Fibroblast of pulmonary artery (primary cell): ENCODE measurements around the gene HJURP.

Source experiments
- DNase-seq: peaks from one replicate; pipeline ENCODE4 v3.0.0-alpha.2; 2010; ENCODE audit warnings: low read depth
- H3K4me3 ChIP-seq: replicated peaks from 2 replicates; pipeline ENCODE4 v1.5.1; 2011; ENCODE audit warnings: low read depth, mild to moderate bottlenecking, control low read depth, low read length, moderate library complexity
- TF ChIP-seq, protein P1 (sequence below): IDR thresholded peaks from 2 replicates; pipeline ENCODE4 v1.5.1; 2011; ENCODE audit warnings: mild to moderate bottlenecking, control low read depth, low read length, inconsistent platforms; ENCODE audit errors: missing control alignments

The HJURP gene

DNA sequence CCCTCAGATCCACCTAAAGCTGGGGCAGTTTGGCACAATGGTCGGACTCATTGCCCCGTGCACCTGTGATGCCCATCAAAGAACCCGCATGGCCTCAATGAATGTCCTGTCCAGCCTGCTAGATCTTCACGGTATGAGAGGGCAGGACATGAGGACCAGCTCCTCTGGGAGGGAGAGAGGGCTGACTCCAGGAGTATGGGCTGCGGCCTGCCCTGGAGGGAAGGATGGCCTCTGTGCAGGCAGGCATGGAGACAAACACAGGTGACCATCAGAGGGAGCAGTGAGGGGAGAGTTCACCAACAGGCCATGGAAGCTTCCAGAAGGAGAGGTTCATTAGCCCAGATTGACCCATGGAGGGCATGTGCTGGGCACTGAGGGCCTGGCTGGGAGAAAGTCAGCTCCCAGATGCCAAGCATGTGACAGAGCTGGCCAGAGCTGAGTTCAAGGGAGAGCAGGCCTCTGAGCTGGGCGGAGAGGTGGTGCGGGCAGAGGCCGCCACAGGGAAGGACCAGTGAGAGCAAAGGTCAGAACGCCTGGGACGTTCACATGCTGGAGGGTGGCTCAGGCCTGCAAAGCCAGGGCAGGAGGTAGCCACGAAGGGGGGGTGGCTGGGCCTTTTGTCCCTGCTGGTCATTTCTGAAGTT lies 36.2 kb downstream of the HJURP start:
- DNase-seq: no peak
- no peak overlapping the region for H3K4me3 ChIP-seq
- TF ChIP-seq, protein P1, sequence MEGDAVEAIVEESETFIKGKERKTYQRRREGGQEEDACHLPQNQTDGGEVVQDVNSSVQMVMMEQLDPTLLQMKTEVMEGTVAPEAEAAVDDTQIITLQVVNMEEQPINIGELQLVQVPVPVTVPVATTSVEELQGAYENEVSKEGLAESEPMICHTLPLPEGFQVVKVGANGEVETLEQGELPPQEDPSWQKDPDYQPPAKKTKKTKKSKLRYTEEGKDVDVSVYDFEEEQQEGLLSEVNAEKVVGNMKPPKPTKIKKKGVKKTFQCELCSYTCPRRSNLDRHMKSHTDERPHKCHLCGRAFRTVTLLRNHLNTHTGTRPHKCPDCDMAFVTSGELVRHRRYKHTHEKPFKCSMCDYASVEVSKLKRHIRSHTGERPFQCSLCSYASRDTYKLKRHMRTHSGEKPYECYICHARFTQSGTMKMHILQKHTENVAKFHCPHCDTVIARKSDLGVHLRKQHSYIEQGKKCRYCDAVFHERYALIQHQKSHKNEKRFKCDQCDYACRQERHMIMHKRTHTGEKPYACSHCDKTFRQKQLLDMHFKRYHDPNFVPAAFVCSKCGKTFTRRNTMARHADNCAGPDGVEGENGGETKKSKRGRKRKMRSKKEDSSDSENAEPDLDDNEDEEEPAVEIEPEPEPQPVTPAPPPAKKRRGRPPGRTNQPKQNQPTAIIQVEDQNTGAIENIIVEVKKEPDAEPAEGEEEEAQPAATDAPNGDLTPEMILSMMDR: no peak

DNA sequence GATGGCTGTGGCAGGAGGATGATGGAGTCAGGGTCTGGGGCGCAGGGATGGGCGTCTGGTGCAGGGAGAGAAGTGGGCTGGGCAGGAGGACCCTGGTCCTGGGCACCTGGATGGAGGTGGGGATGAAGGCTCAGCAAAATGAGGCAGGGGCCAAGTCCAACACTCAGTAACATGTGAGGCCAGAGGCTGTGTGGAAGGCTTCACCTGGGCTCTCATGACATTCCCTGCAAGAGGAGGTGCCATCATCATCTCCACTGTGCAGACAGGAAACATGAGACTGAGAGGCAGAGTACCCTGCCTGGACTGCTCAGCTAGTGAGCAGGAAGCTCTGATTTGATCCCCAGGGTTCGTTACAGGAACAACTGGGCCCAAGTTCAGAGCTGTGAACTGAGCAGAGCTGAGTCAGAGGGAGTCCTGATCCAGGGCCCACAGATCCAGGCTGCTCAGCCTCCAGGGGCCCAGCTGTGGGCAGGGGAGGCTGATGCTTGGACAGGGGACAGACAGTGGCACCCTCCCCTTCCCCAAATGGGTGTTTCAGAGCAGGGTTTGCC lies 36.9 kb downstream of the HJURP start:
- no peak for DNase-seq
- TF ChIP-seq, protein P1: no peak

DNA sequence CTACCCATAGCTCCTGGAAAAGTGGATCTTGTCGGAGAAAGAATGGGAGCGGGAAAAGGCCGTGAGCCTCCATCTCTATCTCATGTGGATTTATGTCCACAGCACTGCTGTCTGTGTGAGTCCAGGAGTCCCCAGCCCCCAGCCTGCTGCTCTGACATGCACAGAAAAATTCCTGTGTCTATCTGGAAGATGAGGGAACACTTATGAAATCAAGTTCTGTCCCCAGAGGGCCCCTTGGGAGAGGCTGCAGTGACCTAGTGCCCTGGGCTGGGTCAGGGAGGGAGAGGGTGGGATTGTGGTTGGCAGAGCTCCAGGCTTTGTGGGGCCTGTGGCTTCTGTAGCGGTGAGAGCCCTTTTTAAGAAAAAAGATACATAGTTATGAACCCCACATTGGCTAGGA lies 37.6 kb downstream of the HJURP start:
- H3K4me3 ChIP-seq: no peak overlapping the region
- TF ChIP-seq, protein P1: no peak
- no peak for DNase-seq

More for the DNA sequence above, 36.9 kb downstream of the HJURP start:
- H3K4me3 ChIP-seq: no peak overlapping the region

DNA sequence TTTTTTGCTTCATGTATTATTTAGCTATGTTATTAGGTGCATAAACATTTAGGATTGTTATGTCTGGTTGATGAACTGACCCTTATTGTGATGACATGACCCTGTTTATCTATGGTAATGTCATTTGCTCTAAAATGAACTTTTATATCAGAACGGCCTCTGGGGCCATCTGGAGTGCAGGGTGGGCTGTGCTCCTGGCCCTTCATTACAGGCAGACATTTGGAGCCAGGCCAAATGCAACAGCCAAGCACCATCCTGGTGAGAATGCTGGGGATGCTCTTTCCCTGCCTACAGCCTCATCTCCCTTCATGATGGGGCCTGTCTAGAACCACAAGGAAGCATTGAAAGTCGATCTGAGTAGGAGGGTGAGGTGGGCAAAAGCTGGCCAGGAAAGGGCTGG lies 38.0 kb downstream of the HJURP start:
- TF ChIP-seq, protein P1: no peak
- no peak for DNase-seq
- no peak overlapping the region for H3K4me3 ChIP-seq

DNA sequence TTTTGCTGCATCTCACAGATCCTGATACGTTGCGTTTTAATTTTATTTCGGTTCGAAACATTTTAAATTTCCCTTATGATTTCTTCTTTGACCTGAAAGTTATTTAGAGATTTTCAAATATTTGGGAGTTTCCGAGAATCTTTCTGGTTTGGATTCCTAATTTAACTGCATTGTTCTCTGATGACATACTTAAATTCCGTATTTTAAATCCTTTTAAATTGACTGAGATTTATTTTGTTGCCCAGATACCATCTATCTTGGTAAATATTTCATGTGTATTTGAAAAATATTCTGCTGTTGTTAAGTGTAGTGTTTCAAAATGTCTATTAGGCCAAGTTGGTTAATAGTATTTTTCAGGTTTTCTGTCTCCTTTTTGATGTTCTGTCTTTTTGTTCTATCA lies 38.5 kb downstream of the HJURP start:
- no peak overlapping the region for H3K4me3 ChIP-seq
- TF ChIP-seq, protein P1: no peak
- DNase-seq: no peak

DNA sequence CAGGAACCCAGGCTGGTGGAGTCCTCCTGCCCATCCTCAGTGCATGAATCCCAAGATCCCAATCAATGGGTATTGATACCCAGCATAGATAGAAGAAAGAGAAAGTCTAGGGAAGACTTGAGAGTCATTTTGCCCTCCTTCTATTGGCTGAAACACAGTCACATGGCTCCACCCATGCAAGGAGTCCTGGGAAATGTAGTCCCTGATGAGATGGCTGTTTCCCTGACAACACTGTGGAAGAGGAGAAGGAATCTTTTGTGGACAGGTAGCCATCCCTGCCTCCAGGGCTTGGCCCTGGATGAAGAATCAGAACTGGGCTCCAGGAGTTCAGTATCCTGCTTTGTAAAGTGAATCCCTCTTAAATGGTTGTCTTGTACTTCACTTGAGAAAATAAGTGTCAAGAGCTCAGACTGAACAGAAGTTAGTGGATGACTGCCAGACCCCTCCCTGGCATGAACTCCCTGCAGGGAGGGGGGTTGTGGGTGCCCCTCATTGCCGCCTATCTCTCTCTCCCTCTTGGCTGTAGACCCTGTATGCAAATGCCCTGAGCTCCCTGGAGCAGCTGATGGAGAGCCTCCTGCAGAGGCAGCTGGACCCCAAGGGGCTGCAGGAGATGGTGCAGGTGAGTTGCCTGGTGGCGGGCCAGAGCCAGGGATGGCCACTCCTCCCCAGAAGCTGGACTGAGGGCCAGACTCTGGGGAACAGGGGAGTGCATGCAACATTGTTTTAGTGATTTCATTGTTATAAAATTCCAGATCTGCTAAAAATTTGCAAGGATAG lies 40.1 kb downstream of the HJURP start:
- H3K4me3 ChIP-seq: no peak overlapping the region
- no peak for DNase-seq
- TF ChIP-seq, protein P1: no peak
